Psoas muscle (tissue), 8 donors: Measurements from ENCODE around the gene TCAP. TPM values are rescaled to one million over a fixed set of nuclear protein-coding genes. Genes with fewer than 3 reads are reported as not detected.

ENCODE experiments used
- ATAC-seq, 4 donors: fragments of 200-7000 bp; cut with Tn5 transposase; one replicate each; pipeline ENCODE4 v1.9.1; 2020; ENCODE audit warnings: moderate library complexity in 3 of 4, mild to moderate bottlenecking in 2 of 4
- DNase-seq, 2 donors: peaks; one replicate each; pipeline ENCODE4 v3.0.0-alpha.2; 2020
- H3K27ac ChIP-seq: fragments of 200-600 bp; one replicate; pipeline ENCODE4 v1.8.0; 2022
- H3K27me3 ChIP-seq, 3 donors: fragments of 200-600 bp in 1 of 3; one replicate each; pipeline versions ENCODE4 v1.6.1 to v1.8.0; 2013 to 2022; ENCODE audit warnings: low read length in 2 of 3, mild to moderate bottlenecking in 2 of 3, moderate library complexity in 1 of 3; ENCODE audit not compliant: insufficient read depth in 3 of 3
- H3K36me3 ChIP-seq, 2 donors: fragments of 200-600 bp in 1 of 2; one replicate each; pipeline versions ENCODE4 v1.6.1 to v1.8.0; 2013 to 2022; ENCODE audit warnings: low read depth in 1 of 2, mild to moderate bottlenecking in 1 of 2, moderate library complexity in 1 of 2; ENCODE audit not compliant: insufficient read depth in 1 of 2
- H3K4me1 ChIP-seq: fragments of 200-600 bp; one replicate; pipeline ENCODE4 v1.8.0; 2022
- H3K4me3 ChIP-seq: fragments of 200-600 bp; one replicate; pipeline ENCODE4 v1.8.0; 2022; ENCODE audit warnings: mild to moderate bottlenecking
- H3K9me3 ChIP-seq: fragments of 200-600 bp; one replicate; pipeline ENCODE4 v1.8.0; 2022
- WGBS, 3 donors: extraction: QIAGEN DNeasy Blood & Tissue Kit; methylation state at CpG; one replicate each; pipeline versions ENCODE4 v1.1.6 to v1.1.7; 2013; 5-methylcytosine and 5-hydroxymethylcytosine counted together
- intact Hi-C, 2 donors: fragments of 100-400 bp; cut with DNase I; formaldehyde crosslinking; loops; one replicate each; pipeline versions ENCODE4 v1.11.0 to v1.14.2; 2022
- polyA plus RNA-seq, 3 donors: library from polyadenylated mRNA; stranded (reverse); fragments of 200-250 nt; gene quantifications; one replicate each; pipeline ENCODE4 v1.2.3, GENCODE V29; 2013
- total RNA-seq, 4 donors: library from RNA; stranded (reverse); fragmentation: NEBNext Ultra II Directional in 2 of 4; extraction: Animal tissue kit (Norgen Biotek cat#: 25700) in 2 of 4; gene quantifications; one replicate each; pipeline versions ENCODE4 v1.2.1 to v1.2.4, GENCODE V29; 2021 to 2023
- TF ChIP-seq, protein P1 (sequence below): fragments of 200-600 bp; IDR thresholded peaks from one replicate; pipeline ENCODE4 v1.8.0; 2022; ENCODE audit warnings: antibody characterized with exemption
- donor health status: healthy with polysubstance abuse.
- donor health status: DM: no; HTN: no; CAD: no; lungs with moderate emphysema.
- donor health status: Bipolar disorder and iron deficiency.
- donor health status: healthy.
- donor health status: DM: yes; HTN: yes; CAD: no.
- donor health status: DM: no; HTN: no; CAD: no.
- donor health status: DM: no; HTN: no; CAD: no.
- donor health status: DM: yes; HTN: yes; CAD: no.

TCAP gene
- total and polyA plus RNA-seq, 7 donors, result 2,116 to 7,047 (median 3,462) TPM

- intact Hi-C loops, result loop anchor here in 1 of 2 donors (5.0 kb wide), 1 partner anchor 55 kb away; the partner anchor contains the start of gene MIEN1
- H3K4me3 ChIP-seq, result peak overlapping the region; percentile 34
- TF ChIP-seq, protein P1, sequence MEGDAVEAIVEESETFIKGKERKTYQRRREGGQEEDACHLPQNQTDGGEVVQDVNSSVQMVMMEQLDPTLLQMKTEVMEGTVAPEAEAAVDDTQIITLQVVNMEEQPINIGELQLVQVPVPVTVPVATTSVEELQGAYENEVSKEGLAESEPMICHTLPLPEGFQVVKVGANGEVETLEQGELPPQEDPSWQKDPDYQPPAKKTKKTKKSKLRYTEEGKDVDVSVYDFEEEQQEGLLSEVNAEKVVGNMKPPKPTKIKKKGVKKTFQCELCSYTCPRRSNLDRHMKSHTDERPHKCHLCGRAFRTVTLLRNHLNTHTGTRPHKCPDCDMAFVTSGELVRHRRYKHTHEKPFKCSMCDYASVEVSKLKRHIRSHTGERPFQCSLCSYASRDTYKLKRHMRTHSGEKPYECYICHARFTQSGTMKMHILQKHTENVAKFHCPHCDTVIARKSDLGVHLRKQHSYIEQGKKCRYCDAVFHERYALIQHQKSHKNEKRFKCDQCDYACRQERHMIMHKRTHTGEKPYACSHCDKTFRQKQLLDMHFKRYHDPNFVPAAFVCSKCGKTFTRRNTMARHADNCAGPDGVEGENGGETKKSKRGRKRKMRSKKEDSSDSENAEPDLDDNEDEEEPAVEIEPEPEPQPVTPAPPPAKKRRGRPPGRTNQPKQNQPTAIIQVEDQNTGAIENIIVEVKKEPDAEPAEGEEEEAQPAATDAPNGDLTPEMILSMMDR, result no peak
- H3K4me1 ChIP-seq, result peaks cover 60% of the 10 kb centered on the region
- 50 to 64% (median 51%) methylated on average over 8 of the region's 8 CpGs for WGBS, 3 donors
- ATAC-seq (no peak), DNase-seq (peak in 1 of 2 donors; percentile 23)
- no peaks in the 10 kb centered on the region for H3K9me3 ChIP-seq
- no peaks in the 10 kb centered on the region for H3K27me3 ChIP-seq
- peak overlapping the region; percentile 89 for H3K27ac ChIP-seq
- H3K36me3 ChIP-seq, result peaks cover 2 to 4% of the 10 kb centered on the region in 2 donors
These were observed 11.9 kb downstream of the TCAP start for GRCh38 chr17:39677072-39677471.

- Histone ChIP-seq H3K4me1 (peaks cover 60% of the 10 kb centered on the region), H3K36me3 (peaks cover 2 to 4% of the 10 kb centered on the region in 2 donors), H3K9me3 (no peaks in the 10 kb centered on the region), H3K27me3 (no peaks in the 10 kb centered on the region), H3K4me3 (peak overlapping the region; percentile 34), H3K27ac (peak overlapping the region; percentile 89)
- DNase-seq, result peak; percentile 75 to 91
- intact Hi-C loops, result loop anchor here in 1 of 2 donors (5.0 kb wide), 1 partner anchor 55 kb away; the partner anchor contains the start of gene MIEN1
- ATAC-seq, result peak; percentile 88 to 94 (median 92)
- TF ChIP-seq, protein P1, result no peak
- 26 to 37% (median 26%) methylated on average over 13 of the region's 13 CpGs for WGBS, 3 donors
These were observed 12.6 kb downstream of the TCAP start for GRCh38 chr17:39677542-39678339.

DNA sequence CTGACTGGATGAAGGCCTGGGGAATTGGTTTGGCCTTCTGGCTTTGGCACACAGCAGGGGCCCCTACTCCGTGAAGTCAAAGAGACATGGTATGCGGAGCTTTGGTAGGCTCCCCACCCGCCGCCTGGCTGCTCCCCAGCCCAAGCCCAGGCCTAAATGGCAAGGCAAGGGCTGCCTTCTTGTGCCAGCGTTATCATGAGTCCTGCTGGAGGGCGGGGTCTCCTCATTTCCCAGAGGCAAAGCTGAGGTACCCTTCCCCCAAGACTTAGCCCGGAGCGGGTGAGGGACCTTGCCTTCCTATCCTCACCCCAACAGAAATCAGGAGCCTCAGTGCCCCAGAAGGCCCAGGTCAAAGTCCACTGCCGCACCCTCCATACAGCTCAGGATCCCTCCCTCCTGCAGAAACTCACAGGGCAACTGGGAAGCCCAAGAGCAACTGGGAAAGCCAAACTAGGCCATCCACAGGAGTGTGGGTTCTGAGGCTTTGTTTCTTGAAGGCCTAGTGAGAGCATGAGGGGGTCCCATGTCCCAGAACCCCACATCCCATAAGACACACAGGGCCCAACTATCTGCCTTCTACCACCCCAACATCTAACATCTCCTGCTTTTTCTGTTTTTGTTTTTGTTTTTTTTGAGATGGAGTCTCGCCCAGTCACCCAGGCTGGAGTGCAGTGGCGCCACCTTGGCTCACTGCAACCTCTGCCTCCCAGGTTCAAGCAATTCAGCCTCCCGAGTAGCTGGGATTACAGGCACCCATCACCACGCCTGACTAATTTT, 13.4 kb downstream of the TCAP start:
- peak in 1 of 2 donors; percentile 52 for DNase-seq
- no peaks in the 10 kb centered on the region for H3K9me3 ChIP-seq
- intact Hi-C loops, result loop anchor here in 1 of 2 donors (5.0 kb wide), 1 partner anchor 54 kb away; the partner anchor contains the start of gene MIEN1
- TF ChIP-seq, protein P1, result no peak
- H3K36me3 ChIP-seq, result peaks cover 2 to 9% of the 10 kb centered on the region in 2 donors
- WGBS, 3 donors, result 68 to 84% (median 71%) methylated on average over 12 to 13 of the region's 13 CpGs
- peaks cover 60% of the 10 kb centered on the region for H3K4me1 ChIP-seq
- H3K27ac ChIP-seq, result peak overlapping the region; percentile 89
- H3K27me3 ChIP-seq, result no peaks in the 10 kb centered on the region
- H3K4me3 ChIP-seq, result peak overlapping the region; percentile 34
- no peak for ATAC-seq

DNA sequence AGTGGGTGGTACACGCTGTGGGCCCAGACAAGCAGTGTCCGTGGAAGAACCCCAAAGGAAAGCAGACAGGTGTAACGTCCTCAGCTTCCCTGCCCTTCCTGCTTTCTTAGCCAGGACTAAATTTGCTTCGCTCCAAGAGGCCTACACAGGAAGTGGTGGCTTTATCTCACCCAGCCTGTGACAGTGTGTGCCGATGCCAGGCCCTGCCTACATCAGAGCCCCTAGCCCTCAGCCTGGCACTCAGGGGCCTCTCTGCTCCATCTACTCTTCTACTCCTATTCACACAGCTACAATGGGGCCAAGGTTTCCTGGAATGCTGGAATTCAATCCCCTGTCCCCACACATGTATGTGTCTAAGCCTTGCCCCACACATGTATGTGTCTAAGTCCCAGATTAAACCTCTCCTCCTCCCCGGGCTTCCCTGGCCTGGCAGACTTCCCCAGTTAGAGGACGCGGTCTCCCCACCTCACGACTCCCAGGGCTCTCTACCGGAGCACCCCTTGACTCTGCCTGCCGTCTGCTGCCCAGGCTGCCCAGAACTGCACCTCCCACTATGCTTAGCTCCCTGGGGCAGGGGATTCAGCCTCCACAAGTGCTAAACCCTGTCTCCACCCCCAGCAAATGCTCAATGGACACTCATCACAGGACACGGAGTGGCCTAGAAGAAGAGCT, 14.5 kb downstream of the TCAP start:
- peaks cover 55% of the 10 kb centered on the region for H3K4me1 ChIP-seq
- H3K27me3 ChIP-seq, result no peaks in the 10 kb centered on the region
- H3K36me3 ChIP-seq, result peaks cover 2 to 17% of the 10 kb centered on the region in 2 donors
- peak in 2 of 4 donors; percentile 11 to 42 for ATAC-seq
- peak overlapping the region; percentile 89 for H3K27ac ChIP-seq
- no peaks in the 10 kb centered on the region for H3K9me3 ChIP-seq
- peak in 1 of 2 donors; percentile 36 for DNase-seq
- WGBS, 3 donors, result 41 to 72% (median 42%) methylated on average over 12 of the region's 12 CpGs
- no peak overlapping the region for H3K4me3 ChIP-seq
- TF ChIP-seq, protein P1, result no peak
- intact Hi-C loops, result loop anchor here in 1 of 2 donors (5.0 kb wide), 1 partner anchor 53 kb away; the partner anchor contains the start of gene MIEN1
